ENCODE data around the gene SIGLEC14. TPM values are rescaled to one million over a fixed set of nuclear protein-coding genes. Genes with fewer than 3 reads are reported as not detected.

SIGLEC14 gene
- total RNA-seq, 1 experiment from 2014 or later = not detected

DNA sequence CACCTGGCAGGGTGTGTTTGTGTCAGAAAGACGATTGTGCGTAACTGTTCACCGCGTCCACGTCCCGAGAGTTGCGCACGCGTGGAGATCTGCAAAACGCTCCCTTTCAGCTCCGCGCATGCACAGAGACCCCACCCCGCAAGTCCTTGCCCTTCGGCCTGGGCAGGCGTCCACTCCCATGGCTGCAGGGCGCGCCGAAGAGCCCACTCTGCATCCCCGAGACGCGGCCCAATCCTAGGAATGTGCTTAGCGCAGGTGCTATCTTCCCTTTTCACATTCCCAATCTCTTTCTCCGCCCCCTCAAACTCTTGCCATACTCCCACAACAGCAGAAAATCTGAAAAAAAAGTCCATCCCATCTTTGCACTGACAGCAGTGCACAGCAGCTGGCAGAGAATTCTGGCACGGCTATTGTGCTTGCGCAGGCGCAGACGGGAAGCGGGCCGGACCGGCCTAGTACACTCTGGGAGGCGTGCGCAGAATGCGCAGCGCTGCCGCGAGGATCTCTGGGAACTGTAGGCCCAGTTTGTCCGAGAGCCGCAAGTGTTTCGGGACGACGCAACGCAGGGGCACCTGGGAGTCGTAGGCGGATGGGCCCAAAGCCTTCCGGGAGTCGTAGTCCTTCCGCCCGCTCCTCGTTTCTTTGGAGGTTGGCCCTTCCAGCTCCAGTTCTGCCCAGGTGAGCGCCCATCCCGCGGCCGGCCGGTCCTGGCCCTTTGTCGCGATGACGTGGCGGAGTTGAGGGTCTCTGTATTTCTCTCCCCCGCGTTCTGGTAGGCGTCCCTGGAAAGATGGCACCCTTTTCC, 52.5 kb downstream of the SIGLEC14 start:
- Histone ChIP-seq H3K27me3 (ENCODE audit: control insufficient read depth, insufficient read depth, low read length) (no peaks in the 10 kb centered on the region), H3K36me3 (ENCODE audit: control insufficient read depth, insufficient read depth, low read length) (no peaks in the 10 kb centered on the region), H3K4me3 (ENCODE audit: low read depth in 2 of 2, low read length in 2 of 2) (peak overlapping the region; percentile 65 to 74), H3K4me1 (ENCODE audit: control insufficient read depth, insufficient read depth, low read length) (no peaks in the 10 kb centered on the region), H3K9me3 (ENCODE audit: control insufficient read depth, insufficient read depth, low read depth, low read length) (no peaks in the 10 kb centered on the region), H3K27ac (ENCODE audit: low read length) (peak overlapping the region; percentile 21; the same call in 1 of the 2 replicates)
- ChIA-PET CTCF (no interaction called here), POLR2A (no interaction called here)
- TF ChIP-seq POLR2AphosphoS5 (IDR thresholded peaks at IDR 0.05; ENCODE audit: low read depth, low read length) = 0 out of 2 replicates have a peak, but pooled peaks have one; percentile 24
- TF ChIP-seq, protein P1, sequence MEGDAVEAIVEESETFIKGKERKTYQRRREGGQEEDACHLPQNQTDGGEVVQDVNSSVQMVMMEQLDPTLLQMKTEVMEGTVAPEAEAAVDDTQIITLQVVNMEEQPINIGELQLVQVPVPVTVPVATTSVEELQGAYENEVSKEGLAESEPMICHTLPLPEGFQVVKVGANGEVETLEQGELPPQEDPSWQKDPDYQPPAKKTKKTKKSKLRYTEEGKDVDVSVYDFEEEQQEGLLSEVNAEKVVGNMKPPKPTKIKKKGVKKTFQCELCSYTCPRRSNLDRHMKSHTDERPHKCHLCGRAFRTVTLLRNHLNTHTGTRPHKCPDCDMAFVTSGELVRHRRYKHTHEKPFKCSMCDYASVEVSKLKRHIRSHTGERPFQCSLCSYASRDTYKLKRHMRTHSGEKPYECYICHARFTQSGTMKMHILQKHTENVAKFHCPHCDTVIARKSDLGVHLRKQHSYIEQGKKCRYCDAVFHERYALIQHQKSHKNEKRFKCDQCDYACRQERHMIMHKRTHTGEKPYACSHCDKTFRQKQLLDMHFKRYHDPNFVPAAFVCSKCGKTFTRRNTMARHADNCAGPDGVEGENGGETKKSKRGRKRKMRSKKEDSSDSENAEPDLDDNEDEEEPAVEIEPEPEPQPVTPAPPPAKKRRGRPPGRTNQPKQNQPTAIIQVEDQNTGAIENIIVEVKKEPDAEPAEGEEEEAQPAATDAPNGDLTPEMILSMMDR (IDR thresholded peaks at IDR 0.05) = no peak
- no TSS peak for BruUV-seq (replicated peaks)
- DNase-seq (ENCODE audit: low read depth, low spot score) (peak; percentile 68), ATAC-seq (peak; percentile 100)
- in situ Hi-C loops (cut with HindIII; ENCODE audit: low pct_unique_long_range_greater_than_20kb, low sequenced_read_pairs) (no loop called here), intact Hi-C loops (cut with micrococcal nuclease; ENCODE audit: unreplicated experiment) (no loop called here)

- H3K36me3 ChIP-seq (ENCODE audit: control insufficient read depth, insufficient read depth, low read length) = no peaks in the 10 kb centered on the region
- in situ Hi-C loops (cut with HindIII; ENCODE audit: low pct_unique_long_range_greater_than_20kb, low sequenced_read_pairs) (no loop called here), intact Hi-C loops (cut with micrococcal nuclease; ENCODE audit: unreplicated experiment) (no loop called here)
- H3K4me3 ChIP-seq (ENCODE audit: low read depth in 2 of 2, low read length in 2 of 2) = peak overlapping the region; percentile 65 to 74
- BruUV-seq (replicated peaks) = no TSS peak
- TF ChIP-seq SIN3A (IDR thresholded peaks at IDR 0.05; ENCODE audit: borderline replicate concordance, insufficient read depth, low read depth, low read length) (no peak), POLR2AphosphoS5 (IDR thresholded peaks at IDR 0.05; ENCODE audit: low read depth, low read length) (no peak), REST (IDR thresholded peaks at IDR 0.05; ENCODE audit: insufficient read depth in 1 of 2, low read depth in 2 of 2, low read length in 1 of 2) (no peak), TCF7L2 (IDR thresholded peaks at IDR 0.05; ENCODE audit: low read depth, low read length) (no peak)
- TF ChIP-seq, protein P1 (IDR thresholded peaks at IDR 0.05) = no peak
- 0 out of 2 replicates have a peak overlapping the region, but pooled peaks have one; percentile 21 for H3K27ac ChIP-seq (ENCODE audit: low read length)
- ATAC-seq = no peak
- H3K4me1 ChIP-seq (ENCODE audit: control insufficient read depth, insufficient read depth, low read length) = no peaks in the 10 kb centered on the region
- no peak for DNase-seq (ENCODE audit: low read depth, low spot score)
- ChIA-PET CTCF (no interaction called here), POLR2A (no interaction called here)
- peaks cover 2% of the 10 kb centered on the region; the same call in 1 of the 2 replicates for H3K9me3 ChIP-seq (ENCODE audit: control insufficient read depth, insufficient read depth, low read depth, low read length)
- H3K27me3 ChIP-seq (ENCODE audit: control insufficient read depth, insufficient read depth, low read length) = no peaks in the 10 kb centered on the region
These were observed 53.3 kb downstream of the SIGLEC14 start for GRCh38 chr19:51593138-51593890.

Small RNAs within 50 kb of the gene (microRNA-seq; reads per million reads assigned to microRNA genes)
- 6,709 reads per million, percentile 94 among the genes with 10 or more reads in this experiment for gene MIR125A (ENCODE audit: unreplicated experiment)
- gene MIR99B (ENCODE audit: unreplicated experiment) = 9,266 reads per million, percentile 96 among the genes with 10 or more reads in this experiment
- gene MIRLET7E (ENCODE audit: unreplicated experiment) = 7,544 reads per million, percentile 94 among the genes with 10 or more reads in this experiment

Other genes with a start within 250 kb of the SIGLEC14 start
- gene SIGLEC10, start 229.2 kb downstream of the SIGLEC14 start, total RNA-seq (2021; ENCODE audit: unreplicated experiment) = not detected
- gene SIGLEC8, start 188.4 kb downstream of the SIGLEC14 start, total RNA-seq (2021; ENCODE audit: unreplicated experiment) = not detected
- not detected for gene CEACAM18, start 168.3 kb downstream of the SIGLEC14 start, total RNA-seq (2021; ENCODE audit: unreplicated experiment)
- not detected for gene SIGLEC12, start 145.0 kb downstream of the SIGLEC14 start, total RNA-seq (2021; ENCODE audit: unreplicated experiment)
- not detected for gene SIGLEC6, start 115.2 kb downstream of the SIGLEC14 start, total RNA-seq (2021; ENCODE audit: unreplicated experiment)
- gene ZNF175, start 75.5 kb downstream of the SIGLEC14 start, total RNA-seq (2021; ENCODE audit: unreplicated experiment) = 7.3 TPM
- not detected for gene SIGLEC5, start 16.4 kb downstream of the SIGLEC14 start, total RNA-seq (2021; ENCODE audit: unreplicated experiment)
- gene SPACA6, start 46.5 kb upstream of the SIGLEC14 start, total RNA-seq (2021; ENCODE audit: unreplicated experiment) = 14.3 TPM
- not detected for gene HAS1, start 77.2 kb upstream of the SIGLEC14 start, total RNA-seq (2021; ENCODE audit: unreplicated experiment)
- gene FPR1, start 105.1 kb upstream of the SIGLEC14 start, total RNA-seq (2021; ENCODE audit: unreplicated experiment) = not detected
- gene FPR2, start 114.4 kb upstream of the SIGLEC14 start, total RNA-seq (2021; ENCODE audit: unreplicated experiment) = not detected
- 0.08 TPM for gene FPR3, start 148.3 kb upstream of the SIGLEC14 start, total RNA-seq (2021; ENCODE audit: unreplicated experiment)
- 3.6 TPM for gene ZNF577, start 241.1 kb upstream of the SIGLEC14 start, total RNA-seq (2021; ENCODE audit: unreplicated experiment)